ENCODE data around the gene PDHB.

DNA sequence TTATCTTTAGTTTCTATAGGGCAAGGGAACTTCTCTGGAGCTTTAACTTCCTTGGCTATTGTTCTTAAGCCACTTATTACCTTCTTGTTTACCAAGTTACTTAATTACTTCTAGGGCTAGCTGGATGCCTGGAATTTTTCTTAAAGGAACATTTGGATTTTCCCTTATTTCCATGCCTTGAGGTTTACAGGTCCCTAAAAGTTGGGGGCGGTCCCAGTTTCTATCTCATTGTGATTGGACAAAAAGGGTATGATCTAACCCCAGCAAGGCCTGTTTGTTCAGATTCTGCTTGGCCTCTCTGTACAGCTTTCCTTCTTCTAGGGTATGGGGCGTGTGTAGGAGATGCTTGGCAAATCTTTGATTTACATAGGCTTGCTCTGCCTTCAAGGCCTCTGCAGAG lies 17.4 kb downstream of the PDHB start:
- TF ChIP-seq, protein P1, sequence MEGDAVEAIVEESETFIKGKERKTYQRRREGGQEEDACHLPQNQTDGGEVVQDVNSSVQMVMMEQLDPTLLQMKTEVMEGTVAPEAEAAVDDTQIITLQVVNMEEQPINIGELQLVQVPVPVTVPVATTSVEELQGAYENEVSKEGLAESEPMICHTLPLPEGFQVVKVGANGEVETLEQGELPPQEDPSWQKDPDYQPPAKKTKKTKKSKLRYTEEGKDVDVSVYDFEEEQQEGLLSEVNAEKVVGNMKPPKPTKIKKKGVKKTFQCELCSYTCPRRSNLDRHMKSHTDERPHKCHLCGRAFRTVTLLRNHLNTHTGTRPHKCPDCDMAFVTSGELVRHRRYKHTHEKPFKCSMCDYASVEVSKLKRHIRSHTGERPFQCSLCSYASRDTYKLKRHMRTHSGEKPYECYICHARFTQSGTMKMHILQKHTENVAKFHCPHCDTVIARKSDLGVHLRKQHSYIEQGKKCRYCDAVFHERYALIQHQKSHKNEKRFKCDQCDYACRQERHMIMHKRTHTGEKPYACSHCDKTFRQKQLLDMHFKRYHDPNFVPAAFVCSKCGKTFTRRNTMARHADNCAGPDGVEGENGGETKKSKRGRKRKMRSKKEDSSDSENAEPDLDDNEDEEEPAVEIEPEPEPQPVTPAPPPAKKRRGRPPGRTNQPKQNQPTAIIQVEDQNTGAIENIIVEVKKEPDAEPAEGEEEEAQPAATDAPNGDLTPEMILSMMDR (conservative IDR thresholded peaks at IDR 0.05) = no peak
- no peak for TF ChIP-seq ZFX (IDR thresholded peaks at IDR 0.05)
